ENCODE data around the gene DUSP15.

DUSP15 gene

GRCh38 chr20:31856516-31856915, 13.8 kb downstream of the DUSP15 start:
- Histone ChIP-seq H2BK12ac (ENCODE audit: low read length) (no peak overlapping the region), H4K91ac (ENCODE audit: low read depth, low read length, poor library complexity) (no peak overlapping the region), H3K18ac (ENCODE audit: low read length) (peak overlapping the region; percentile 51), H3K27ac (replicated peaks; ENCODE audit: low read length) (no peak overlapping the region), H2BK15ac (ENCODE audit: low read length) (peak overlapping the region; percentile 5), H2AK5ac (ENCODE audit: low read depth, low read length) (no peak overlapping the region), H3K4me2 (ENCODE audit: insufficient read depth, low read length, poor library complexity, severe bottlenecking) (no peak overlapping the region), H3K4me1 (ENCODE audit: control insufficient read depth in 2 of 2, insufficient read depth in 1 of 2, low read depth in 1 of 2, low read length in 2 of 2) (peaks cover 9 to 13% of the 10 kb centered on the region in 2 donors), H3K36me3 (replicated peaks in 1 of 2; ENCODE audit: control insufficient read depth in 2 of 2, insufficient read depth in 2 of 2, low read length in 2 of 2) (no peaks in the 10 kb centered on the region), H4K8ac (ENCODE audit: low read depth, low read length) (no peak overlapping the region), H3K4me3 (ENCODE audit: low read length in 2 of 2) (no peak overlapping the region), H3K14ac (ENCODE audit: low read length) (no peak overlapping the region), H3K79me1 (ENCODE audit: low read depth, low read length) (no peaks in the 10 kb centered on the region), H2BK5ac (ENCODE audit: low read length) (no peak overlapping the region), H3K9me3 (replicated peaks in 1 of 2; ENCODE audit: control insufficient read depth in 2 of 2, insufficient read depth in 1 of 2, low read depth in 1 of 2, low read length in 2 of 2) (no peaks in the 10 kb centered on the region), H3K4ac (ENCODE audit: low read length) (no peak overlapping the region), H3K23ac (ENCODE audit: low read depth, low read length, poor library complexity) (no peak overlapping the region), H3K9ac (ENCODE audit: low read depth, low read length, poor library complexity) (no peak overlapping the region), H2AFZ (ENCODE audit: low read length) (no peak overlapping the region), H3K27me3 (ENCODE audit: control insufficient read depth in 3 of 3, insufficient read depth in 3 of 3, low read depth in 1 of 3, low read length in 3 of 3) (peaks cover 0 to 34% (median 4%) of the 10 kb centered on the region in 3 experiments), H2BK120ac (ENCODE audit: low read depth, low read length) (no peak overlapping the region)
- WGBS, 2 donors (ENCODE audit: extremely low coverage in 2 of 2, insufficient read length in 2 of 2, insufficient replicate concordance in 1 of 2), result no CpG with 5 or more reads among the region's 3 CpGs
- DNase-seq (ENCODE audit: low spot score), result no peak

GRCh38 chr20:31853481-31853880, 16.8 kb downstream of the DUSP15 start:
- no peaks in the 10 kb centered on the region for H3K36me3 ChIP-seq (replicated peaks in 1 of 2; ENCODE audit: control insufficient read depth in 2 of 2, insufficient read depth in 2 of 2, low read length in 2 of 2)
- H2BK12ac ChIP-seq (ENCODE audit: low read length), result no peak overlapping the region
- no peak overlapping the region for H4K91ac ChIP-seq (ENCODE audit: low read depth, low read length, poor library complexity)
- H3K9me3 ChIP-seq (replicated peaks in 1 of 2; ENCODE audit: control insufficient read depth in 2 of 2, insufficient read depth in 1 of 2, low read depth in 1 of 2, low read length in 2 of 2), result no peaks in the 10 kb centered on the region
- no peak overlapping the region for H3K4me2 ChIP-seq (ENCODE audit: insufficient read depth, low read length, poor library complexity, severe bottlenecking)
- no peak for DNase-seq (ENCODE audit: low spot score)
- no peak overlapping the region for H2AK5ac ChIP-seq (ENCODE audit: low read depth, low read length)
- no peaks in the 10 kb centered on the region for H3K4me1 ChIP-seq (ENCODE audit: control insufficient read depth in 2 of 2, insufficient read depth in 1 of 2, low read depth in 1 of 2, low read length in 2 of 2)
- H3K27me3 ChIP-seq (ENCODE audit: control insufficient read depth in 3 of 3, insufficient read depth in 3 of 3, low read depth in 1 of 3, low read length in 3 of 3), result peaks cover 0 to 60% (median 15%) of the 10 kb centered on the region in 3 experiments
- no CpG with 5 or more reads among the region's 7 CpGs for WGBS, 2 donors (ENCODE audit: extremely low coverage in 2 of 2, insufficient read length in 2 of 2, insufficient replicate concordance in 1 of 2)
- no peak overlapping the region for H2BK120ac ChIP-seq (ENCODE audit: low read depth, low read length)
- H3K79me1 ChIP-seq (ENCODE audit: low read depth, low read length), result no peaks in the 10 kb centered on the region
- no peak overlapping the region for H3K14ac ChIP-seq (ENCODE audit: low read length)
- no peak overlapping the region for H3K9ac ChIP-seq (ENCODE audit: low read depth, low read length, poor library complexity)
- no peak overlapping the region for H2AFZ ChIP-seq (ENCODE audit: low read length)
- H3K18ac ChIP-seq (ENCODE audit: low read length), result no peak overlapping the region
- no peak overlapping the region for H4K8ac ChIP-seq (ENCODE audit: low read depth, low read length)
- no peak overlapping the region for H3K4ac ChIP-seq (ENCODE audit: low read length)
- no peak overlapping the region for H2BK5ac ChIP-seq (ENCODE audit: low read length)
- H3K4me3 ChIP-seq (ENCODE audit: low read length in 2 of 2), result no peak overlapping the region
- no peak overlapping the region for H3K23ac ChIP-seq (ENCODE audit: low read depth, low read length, poor library complexity)
- H3K27ac ChIP-seq (replicated peaks; ENCODE audit: low read length), result no peak overlapping the region
- no peak overlapping the region for H2BK15ac ChIP-seq (ENCODE audit: low read length)

- Histone ChIP-seq H2BK5ac (ENCODE audit: low read length) (no peak overlapping the region), H3K23ac (ENCODE audit: low read depth, low read length, poor library complexity) (peak overlapping the region; percentile 18), H3K27me3 (ENCODE audit: control insufficient read depth in 3 of 3, insufficient read depth in 3 of 3, low read depth in 1 of 3, low read length in 3 of 3) (peaks cover 0 to 57% (median 15%) of the 10 kb centered on the region in 3 experiments), H2BK15ac (ENCODE audit: low read length) (peak overlapping the region; percentile 42), H2AFZ (ENCODE audit: low read length) (no peak overlapping the region), H3K27ac (replicated peaks; ENCODE audit: low read length) (no peak overlapping the region), H3K4me1 (ENCODE audit: control insufficient read depth in 2 of 2, insufficient read depth in 1 of 2, low read depth in 1 of 2, low read length in 2 of 2) (peaks cover 0 to under 1% of the 10 kb centered on the region in 2 donors), H3K4me3 (ENCODE audit: low read length in 2 of 2) (no peak overlapping the region), H3K9ac (ENCODE audit: low read depth, low read length, poor library complexity) (no peak overlapping the region), H3K18ac (ENCODE audit: low read length) (no peak overlapping the region), H3K14ac (ENCODE audit: low read length) (no peak overlapping the region), H3K4me2 (ENCODE audit: insufficient read depth, low read length, poor library complexity, severe bottlenecking) (no peak overlapping the region), H2AK5ac (ENCODE audit: low read depth, low read length) (no peak overlapping the region), H2BK120ac (ENCODE audit: low read depth, low read length) (no peak overlapping the region), H3K9me3 (replicated peaks in 1 of 2; ENCODE audit: control insufficient read depth in 2 of 2, insufficient read depth in 1 of 2, low read depth in 1 of 2, low read length in 2 of 2) (no peaks in the 10 kb centered on the region), H4K8ac (ENCODE audit: low read depth, low read length) (no peak overlapping the region), H3K36me3 (replicated peaks in 1 of 2; ENCODE audit: control insufficient read depth in 2 of 2, insufficient read depth in 2 of 2, low read length in 2 of 2) (no peaks in the 10 kb centered on the region), H3K4ac (ENCODE audit: low read length) (no peak overlapping the region), H3K79me1 (ENCODE audit: low read depth, low read length) (no peaks in the 10 kb centered on the region), H2BK12ac (ENCODE audit: low read length) (no peak overlapping the region), H4K91ac (ENCODE audit: low read depth, low read length, poor library complexity) (no peak overlapping the region)
- WGBS, 2 donors (ENCODE audit: extremely low coverage in 2 of 2, insufficient read length in 2 of 2, insufficient replicate concordance in 1 of 2), result no CpG with 5 or more reads among the region's 11 CpGs
- DNase-seq (ENCODE audit: low spot score), result no peak
Observed at GRCh38 chr20:31851240-31851955, 18.9 kb downstream of the DUSP15 start.

- Histone ChIP-seq H2AK5ac (ENCODE audit: low read depth, low read length) (peak overlapping the region; percentile 56), H2BK120ac (ENCODE audit: low read depth, low read length) (peak overlapping the region; percentile 7), H3K9ac (ENCODE audit: low read depth, low read length, poor library complexity) (no peak overlapping the region), H2BK15ac (ENCODE audit: low read length) (peak overlapping the region; percentile 73), H3K79me1 (ENCODE audit: low read depth, low read length) (no peaks in the 10 kb centered on the region), H3K27ac (replicated peaks; ENCODE audit: low read length) (no peak overlapping the region), H4K91ac (ENCODE audit: low read depth, low read length, poor library complexity) (no peak overlapping the region), H3K4me2 (ENCODE audit: insufficient read depth, low read length, poor library complexity, severe bottlenecking) (no peak overlapping the region), H3K4me3 (ENCODE audit: low read length in 2 of 2) (peak overlapping the region in 1 of 2 donors; percentile 2), H2BK5ac (ENCODE audit: low read length) (no peak overlapping the region), H3K14ac (ENCODE audit: low read length) (no peak overlapping the region), H3K18ac (ENCODE audit: low read length) (peak overlapping the region; percentile 44), H2BK12ac (ENCODE audit: low read length) (peak overlapping the region; percentile 67), H4K8ac (ENCODE audit: low read depth, low read length) (no peak overlapping the region), H2AFZ (ENCODE audit: low read length) (no peak overlapping the region), H3K36me3 (replicated peaks in 1 of 2; ENCODE audit: control insufficient read depth in 2 of 2, insufficient read depth in 2 of 2, low read length in 2 of 2) (no peaks in the 10 kb centered on the region), H3K27me3 (ENCODE audit: control insufficient read depth in 3 of 3, insufficient read depth in 3 of 3, low read depth in 1 of 3, low read length in 3 of 3) (peaks cover 0 to 39% (median 15%) of the 10 kb centered on the region in 3 experiments), H3K23ac (ENCODE audit: low read depth, low read length, poor library complexity) (peak overlapping the region; percentile 49), H3K4ac (ENCODE audit: low read length) (peak overlapping the region; percentile 6), H3K4me1 (ENCODE audit: control insufficient read depth in 2 of 2, insufficient read depth in 1 of 2, low read depth in 1 of 2, low read length in 2 of 2) (peaks cover 9 to 16% of the 10 kb centered on the region in 2 donors), H3K9me3 (replicated peaks in 1 of 2; ENCODE audit: control insufficient read depth in 2 of 2, insufficient read depth in 1 of 2, low read depth in 1 of 2, low read length in 2 of 2) (no peaks in the 10 kb centered on the region)
- WGBS, 2 donors (ENCODE audit: extremely low coverage in 2 of 2, insufficient read length in 2 of 2, insufficient replicate concordance in 1 of 2), result no CpG with 5 or more reads among the region's 45 CpGs
- DNase-seq (ENCODE audit: low spot score), result no peak
Observed at GRCh38 chr20:31849306-31849930, 20.9 kb downstream of the DUSP15 start.
